NCI-H524 (cell line): ENCODE results near the gene CPN1.
A peak's percentile ranks its signal among the peaks of the same experiment; 100 is the strongest.

Experiments
- DNase-seq, 2 experiments: peaks; one replicate each; lab custom pipeline; 2025; lab: John Stamatoyannopoulos, UW

CPN1 gene

DNA sequence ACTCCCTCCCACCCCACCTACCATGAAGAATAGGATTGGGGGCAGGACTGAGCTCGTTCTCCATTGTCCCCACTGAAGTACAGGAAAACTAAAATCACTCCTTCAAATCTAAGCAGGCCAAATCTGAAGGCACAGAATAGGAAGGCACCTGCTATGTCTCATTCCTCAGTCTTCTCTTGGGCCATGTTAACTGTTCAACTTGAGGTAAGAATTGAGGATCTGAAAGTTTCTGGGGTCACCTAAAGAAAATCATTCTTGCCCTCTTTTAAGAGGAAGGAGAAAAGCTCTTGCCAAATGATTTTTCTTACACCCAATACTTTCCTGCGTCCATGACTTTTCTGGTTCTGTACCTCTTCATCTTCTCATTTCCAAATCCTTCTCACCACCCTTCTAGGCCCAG lies 4.9 kb downstream of the CPN1 start:
- no peak for DNase-seq

DNA sequence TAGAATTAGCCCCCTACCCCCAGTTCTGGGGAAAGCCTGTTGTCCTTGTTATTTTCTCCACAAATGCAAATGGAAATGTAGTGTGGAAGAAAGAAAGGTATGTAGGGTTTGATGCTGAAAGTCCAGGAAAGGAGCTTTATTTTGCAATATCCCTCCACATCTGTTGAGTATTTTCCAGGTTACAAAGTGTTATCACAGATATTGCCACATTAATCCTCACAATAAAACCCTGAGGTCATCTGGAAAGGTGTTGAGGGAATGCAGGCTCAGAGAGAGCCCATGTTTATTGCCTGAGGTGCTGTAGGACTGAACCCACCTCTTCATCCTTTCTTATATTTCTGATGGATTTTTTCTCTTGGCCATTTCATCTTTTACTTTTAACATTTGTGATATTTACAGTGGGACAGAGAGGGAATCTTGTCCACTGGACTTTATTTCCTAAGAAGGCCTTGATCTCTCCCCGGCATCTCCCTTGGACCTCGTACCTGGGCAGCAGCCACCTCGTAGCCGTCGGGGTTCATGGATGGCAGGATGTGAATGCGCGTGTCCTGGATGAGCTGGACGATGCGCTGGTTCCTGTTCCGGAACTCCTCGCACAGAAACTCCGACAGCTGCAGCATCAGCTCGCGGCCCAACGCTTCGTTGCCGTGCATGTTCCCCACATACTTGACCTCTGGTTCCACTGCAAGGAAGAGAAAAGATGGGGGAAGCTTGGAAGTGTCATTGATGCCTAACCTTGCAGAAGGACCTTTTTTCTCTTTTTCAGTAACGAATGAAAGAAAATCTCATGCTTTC lies 6.0 kb downstream of the CPN1 start:
- DNase-seq = no peak

DNA sequence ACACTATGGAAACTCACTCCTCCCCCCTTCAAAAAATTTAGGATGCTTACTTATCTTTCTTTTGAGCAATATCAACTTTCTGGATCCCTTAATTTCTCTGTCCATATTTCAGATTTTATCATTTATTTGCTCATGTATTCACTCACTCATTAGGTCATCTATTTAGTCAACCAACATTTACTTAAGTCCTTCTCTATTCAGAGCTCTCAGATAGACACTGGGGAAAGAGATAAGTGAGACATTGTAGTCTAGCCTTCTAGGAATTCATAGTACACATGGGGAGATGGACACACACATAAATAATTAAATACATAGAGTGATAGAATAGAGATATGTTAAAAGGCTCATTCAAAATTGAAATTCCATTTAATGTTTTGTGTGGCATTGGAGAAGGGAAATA lies 9.2 kb downstream of the CPN1 start:
- DNase-seq = no peak

DNA sequence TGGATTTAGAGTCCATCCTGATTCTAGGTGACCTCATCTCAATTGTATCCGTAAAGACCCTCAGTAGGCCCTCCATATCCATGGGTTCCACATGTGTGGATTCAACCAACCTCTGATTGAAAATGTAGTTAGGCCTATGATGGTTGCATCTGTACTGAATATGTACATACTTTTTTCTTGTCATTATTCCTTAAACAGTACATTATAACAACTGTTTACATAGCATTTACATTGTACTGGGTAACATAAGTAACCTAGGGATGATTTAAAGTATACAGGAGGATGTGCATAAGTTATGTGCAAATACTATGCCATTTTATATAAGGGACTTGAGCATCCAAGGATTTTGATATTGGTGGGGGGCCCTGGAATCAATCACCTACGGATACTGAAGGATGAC lies 10.1 kb downstream of the CPN1 start:
- DNase-seq = no peak

DNA sequence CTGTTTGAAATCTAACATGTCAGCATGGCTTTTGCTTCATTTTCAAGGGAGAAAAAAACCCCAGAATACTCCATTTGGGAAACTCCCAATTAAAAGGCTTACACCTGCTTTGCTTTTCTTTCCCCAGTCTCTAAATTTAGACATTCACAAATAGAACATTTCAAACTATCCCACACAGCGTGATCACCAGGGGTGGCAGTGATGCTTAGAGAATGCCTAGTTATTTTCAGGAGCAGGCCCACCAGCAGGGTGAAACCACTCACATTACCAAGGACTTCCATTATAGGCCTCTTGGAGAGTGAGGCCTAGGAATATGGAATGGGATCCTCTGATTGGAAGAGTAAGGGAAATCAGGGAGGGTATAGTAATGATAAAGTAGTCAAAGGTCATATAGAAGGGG lies 14.2 kb downstream of the CPN1 start:
- no peak for DNase-seq

DNA sequence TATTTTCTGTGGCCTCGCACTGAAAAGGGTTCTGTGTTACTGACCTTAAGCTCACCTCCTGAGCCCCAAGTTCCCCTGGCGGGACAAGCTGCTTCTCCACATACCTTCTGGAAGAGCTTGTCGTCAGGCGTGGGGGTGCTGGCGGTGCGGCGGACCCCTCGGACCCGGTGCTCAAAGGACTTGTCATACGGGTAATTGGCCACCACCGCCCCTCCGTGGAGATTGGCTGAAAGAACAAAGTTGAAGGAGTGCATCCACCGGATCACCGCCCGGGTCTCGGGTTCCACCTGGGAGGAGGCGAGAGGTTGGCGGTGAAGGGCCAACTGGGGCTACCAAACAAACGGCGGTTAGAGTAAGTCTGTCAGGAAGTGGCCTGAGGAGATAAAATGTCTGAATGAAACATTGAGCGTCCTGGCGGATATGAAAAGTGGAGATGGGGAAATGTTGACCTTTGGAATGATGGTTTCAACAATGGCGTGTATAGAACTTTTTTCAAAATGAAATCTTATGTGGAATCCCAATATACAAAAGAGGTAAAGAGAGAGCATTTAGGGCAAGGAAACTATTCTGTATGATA lies 16.5 kb downstream of the CPN1 start:
- no peak for DNase-seq

DNA sequence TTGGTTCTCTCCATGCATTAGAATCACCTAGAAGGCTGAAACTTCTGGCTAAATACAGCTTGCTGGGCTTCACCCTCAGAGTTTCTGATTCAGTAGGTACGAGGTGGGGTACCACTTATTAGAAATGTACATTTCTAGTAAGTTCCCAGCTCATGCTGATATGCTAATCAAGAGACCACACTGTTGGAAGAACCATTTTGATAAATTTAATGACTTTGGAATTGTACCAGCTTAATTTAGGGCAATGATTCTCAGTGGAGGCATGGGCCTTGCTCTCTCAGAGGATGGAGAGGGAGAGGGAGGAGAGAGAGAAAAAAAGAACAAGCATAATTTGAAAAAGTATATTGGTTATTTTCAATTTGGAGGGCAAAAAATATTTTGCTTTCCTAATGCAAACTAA lies 20.3 kb downstream of the CPN1 start:
- DNase-seq = no peak

DNA sequence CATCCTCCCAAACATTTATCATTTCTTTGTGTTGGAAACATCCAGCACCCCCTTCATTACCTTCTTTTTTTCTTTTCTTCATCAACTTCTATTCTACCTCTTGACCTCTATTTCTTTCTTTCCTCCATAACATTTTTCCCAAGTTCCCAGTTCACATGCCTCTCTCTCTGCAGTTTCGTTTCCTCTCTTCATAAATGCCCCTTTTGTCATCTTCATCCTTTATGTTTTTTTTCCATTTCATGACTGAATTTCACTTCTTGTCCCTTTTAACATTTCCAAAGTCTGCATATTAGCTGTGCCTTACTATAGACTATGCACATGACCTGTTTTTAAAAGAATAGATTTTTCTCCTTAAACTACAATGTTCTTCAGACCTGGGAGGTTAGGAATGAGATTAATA lies 23.7 kb downstream of the CPN1 start:
- no peak for DNase-seq

DNA sequence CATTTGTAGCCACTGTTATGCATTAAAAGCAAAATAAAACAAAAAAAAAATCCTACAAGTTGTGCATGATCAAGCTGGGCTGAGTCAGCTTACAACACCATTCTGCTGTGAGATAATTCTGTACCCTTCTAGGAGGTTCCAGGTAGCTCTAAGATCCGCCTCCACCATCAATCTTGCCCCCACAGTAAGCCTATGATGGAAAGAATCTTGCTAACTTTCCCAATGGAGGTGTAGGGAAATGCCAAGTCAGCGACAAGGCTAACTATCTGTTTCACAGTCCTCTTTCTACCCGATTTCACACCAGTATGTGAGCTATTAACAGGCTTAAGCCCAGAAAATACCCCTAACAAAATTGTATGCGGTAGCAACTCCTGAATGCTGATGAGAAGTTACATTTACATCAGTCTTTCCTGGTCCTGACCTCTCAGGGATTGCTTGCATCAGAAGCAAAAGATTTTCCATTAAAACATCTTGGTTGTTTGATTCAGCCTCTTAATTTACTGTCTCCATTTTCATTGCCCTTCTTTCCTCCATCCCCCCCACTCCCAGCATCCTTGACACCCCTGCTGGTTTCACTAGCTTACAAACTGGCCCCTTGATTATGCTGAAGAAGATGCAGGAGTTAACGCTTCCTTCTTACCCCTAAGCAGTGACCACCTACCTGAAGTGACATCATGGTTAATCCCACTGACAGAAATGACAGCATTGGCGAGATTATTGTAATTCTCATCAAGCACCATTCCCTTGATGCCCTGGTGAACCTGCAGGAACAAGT lies 27.8 kb downstream of the CPN1 start:
- no peak for DNase-seq

DNA sequence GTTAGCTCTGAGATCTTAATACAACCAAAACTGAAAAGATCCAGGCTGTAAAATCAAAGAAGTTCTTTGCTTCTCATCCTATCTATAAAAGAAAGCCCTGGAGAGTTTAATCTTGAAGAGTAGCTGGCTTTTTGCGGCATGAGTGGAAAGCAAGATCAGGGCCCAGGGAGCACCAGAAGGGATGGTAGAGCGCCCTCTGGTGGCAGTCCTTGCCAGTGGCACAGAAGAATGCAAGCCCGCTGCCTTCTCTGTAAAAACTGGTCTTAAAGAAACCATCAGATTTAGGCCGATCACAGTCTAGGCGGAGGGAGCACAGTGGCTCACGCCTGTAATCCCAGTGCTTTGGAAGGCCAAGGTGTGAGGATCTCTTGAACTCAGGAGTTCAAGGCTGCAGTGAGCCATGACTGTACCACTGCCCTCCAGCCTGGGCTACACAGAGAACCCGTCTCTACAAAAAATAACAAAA lies 35.6 kb downstream of the CPN1 start:
- peak; percentile 12 to 47 for DNase-seq

DNA sequence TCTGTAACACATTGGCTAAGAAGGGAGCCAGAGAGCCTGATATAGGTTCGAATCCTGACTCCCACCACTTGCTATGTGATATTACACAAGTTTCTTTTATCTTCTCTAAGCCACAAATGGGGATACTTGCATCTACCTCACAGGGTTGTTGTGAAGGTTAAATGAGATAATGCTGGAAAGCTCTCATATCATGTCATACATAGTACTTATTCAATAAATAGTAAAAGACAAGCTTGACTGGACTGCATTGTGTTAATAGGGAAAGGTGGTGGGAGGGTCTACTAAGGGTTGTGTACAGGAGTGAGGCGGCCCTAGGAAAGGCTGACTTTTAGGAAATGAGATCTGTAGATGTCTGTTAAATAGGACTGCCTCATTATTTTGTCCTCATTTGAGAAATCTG lies 36.1 kb downstream of the CPN1 start:
- DNase-seq = no peak

DNA sequence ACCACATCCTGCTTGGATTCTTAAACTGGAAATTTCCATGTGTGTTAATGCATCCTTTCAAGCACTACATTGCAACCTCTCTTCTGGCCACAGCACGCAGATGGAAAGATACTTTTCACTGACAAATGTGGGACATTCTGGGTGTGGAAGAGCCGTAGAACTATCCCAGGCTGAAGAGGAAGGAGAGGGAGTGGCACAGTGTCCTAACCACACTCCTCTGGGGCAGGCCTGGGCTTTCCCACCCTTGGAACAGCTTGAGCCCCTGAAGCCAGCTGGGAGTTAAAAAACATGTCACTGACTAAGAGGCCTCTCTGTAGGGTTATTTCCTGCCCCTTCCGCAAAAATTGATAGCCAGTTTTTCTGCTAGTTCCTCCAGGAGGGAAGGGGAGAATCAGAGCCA lies 37.9 kb downstream of the CPN1 start:
- DNase-seq = no peak

DNA sequence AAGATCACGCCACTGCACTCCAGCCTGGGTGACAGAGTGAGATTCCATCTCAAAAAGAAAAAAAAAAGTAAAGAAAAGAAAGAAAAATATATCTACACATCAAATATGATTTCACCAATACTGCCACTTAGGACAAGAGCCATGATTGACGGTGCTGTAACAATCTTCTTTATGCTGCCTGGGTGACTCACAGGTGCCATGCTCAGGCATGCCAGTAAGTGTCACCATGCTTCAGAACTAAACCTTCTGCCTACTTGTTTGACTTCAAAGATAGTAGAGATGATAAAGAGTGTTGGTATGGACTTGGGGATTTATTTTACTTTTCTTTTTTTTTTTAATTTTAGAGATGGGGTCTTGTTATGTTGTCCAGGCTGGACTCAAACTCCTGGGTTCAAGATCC lies 38.3 kb downstream of the CPN1 start:
- DNase-seq = no peak

DNA sequence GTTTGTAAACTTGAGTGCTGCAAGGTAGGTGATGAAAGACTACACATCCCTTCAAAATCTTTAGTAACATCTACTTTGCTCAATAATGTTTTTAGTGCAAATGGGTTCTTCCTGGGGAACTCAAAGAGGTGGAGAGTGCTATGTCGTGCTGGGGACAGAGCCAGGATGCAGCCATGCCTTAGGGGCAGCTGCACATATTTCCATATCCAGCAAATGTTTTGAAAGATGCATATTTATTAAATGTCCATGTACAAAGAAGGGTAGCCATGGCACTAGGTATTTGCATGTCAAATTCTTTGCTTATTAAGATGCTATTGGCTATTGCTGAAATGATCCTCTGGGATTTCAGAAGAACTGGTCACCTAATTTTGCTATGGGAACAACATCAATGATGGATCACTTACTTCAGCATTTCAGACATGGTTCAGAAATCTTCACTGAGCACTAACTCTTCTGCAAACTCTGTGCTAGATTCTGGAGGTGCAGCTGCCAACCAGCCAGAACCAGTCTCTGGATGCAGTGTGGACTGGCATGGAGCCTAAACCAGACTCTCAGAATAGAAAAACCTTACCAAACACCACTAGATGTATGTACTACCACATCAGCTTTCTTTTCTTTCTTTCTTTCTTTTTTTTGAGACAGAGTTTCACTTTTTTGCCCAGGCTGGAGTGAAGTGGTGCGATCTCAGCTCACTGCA lies 40.2 kb downstream of the CPN1 start:
- DNase-seq = no peak

DNA sequence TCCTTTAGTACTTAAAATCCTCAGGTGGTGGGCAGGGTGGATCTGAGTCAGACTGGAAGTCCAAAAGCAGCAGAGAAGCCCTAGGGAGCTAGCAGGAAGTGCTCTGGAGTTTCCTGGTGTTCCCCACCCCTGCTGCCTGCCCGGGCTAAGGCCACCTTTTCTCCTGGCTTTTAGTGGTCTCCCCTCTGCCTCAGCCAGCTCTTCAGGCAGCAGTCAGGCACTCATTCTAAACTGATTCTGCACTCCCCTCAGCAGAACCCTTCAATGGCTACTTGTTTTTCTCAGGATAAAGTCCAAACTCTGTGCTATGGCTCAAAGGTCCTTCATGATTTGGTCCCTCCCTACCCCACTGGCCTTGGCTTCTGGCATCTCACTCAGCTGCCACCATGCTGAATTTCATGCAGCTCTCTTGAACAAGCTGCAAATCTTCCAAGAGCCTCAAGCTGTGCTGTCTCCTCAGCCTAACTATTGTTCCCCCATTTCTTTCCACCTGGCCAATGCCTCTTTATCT lies 43.1 kb downstream of the CPN1 start:
- no peak for DNase-seq

DNA sequence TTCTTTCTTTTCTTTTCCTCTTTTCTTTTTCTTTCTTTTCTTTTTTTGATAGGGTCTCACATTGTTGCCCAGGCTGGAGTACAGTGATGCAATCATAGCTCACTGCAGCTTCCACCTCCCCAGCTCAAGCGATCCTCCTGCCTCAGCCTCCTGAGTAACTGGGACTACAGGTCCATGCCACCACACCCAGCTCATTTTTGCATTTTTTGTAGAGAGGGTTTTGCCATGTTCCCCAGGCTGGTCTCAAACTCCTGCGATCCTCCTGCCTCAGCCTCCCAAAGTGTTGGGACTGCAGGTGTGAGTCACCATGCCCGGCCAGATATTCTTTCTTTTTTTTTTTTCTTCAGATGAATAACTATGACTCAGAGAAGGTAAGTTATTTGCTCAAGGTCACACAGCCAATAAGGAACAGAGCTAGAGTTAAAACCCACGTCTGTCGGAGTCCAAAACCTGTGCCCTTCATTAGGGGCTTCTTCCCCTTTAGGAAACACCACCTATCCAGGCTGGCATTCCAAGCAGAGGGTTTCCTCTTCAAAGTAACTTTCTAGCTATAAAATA lies 43.8 kb downstream of the CPN1 start:
- DNase-seq = no peak

DNA sequence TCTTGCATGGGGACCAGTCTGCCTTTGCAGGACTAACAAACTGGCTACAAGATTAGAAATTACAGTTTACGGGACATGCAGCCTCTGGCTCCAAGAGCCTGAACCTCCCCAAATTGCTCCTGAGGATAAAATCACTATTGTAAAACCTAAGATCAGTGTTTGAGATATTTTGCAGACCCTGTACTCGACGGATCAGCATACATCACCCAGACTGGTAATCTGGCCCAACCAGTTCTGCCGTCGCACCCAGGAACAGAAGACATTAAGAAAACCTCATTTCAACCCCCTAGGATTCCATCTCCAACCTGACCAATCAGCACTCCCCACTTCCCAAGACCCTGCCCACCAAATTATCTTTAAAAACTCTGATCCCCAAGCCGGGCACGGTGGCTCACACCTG lies 44.8 kb downstream of the CPN1 start:
- DNase-seq = no peak

DNA sequence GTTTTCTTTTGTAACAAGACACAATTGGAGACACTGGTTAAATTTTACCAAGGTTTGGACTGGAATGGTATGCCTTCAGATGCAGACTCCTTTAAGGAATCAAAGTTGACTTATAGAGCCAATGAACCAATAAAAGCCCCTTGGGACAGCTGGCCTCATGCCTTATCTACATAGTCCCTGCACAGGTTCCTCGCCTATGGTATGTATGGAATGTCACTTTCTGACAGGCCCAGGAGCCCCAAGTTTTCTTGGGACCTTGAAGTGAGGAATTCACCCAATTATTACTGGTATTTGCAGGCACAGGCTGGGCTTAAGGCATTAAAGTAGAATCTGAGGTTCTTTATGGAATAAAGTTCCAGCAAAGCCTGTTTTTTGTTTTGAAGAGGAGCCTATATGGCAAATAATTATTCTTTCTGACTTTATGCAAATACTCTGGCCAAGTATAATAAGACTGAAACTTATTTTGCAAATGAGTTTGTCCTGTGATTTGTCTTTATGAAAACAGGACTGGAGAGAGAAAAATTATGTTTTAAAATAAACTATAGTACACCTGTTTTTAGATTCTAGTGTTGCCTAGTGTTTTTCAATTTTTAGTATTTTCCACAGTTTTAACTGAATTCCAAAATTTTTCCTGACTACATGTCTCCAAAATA lies 47.8 kb downstream of the CPN1 start:
- DNase-seq = no peak

DNA sequence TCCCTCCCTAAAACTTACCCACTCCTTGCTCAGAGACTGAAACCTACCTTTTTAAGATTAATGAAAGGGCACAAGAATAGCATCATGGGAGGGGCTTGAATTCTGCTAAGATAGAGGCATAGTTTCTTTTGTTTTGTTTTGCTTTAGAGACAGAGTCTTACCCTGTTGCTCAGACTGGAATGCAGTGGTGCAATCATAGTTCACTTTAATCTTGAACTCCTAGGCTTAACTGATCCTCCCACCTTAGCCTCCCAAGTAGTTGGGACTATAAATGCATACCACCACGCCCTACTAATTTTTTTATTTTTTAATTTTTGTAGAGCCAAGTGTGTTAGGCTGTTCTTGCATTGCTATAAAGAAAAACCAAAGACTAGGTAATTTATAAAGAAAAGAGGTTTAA lies 54.3 kb downstream of the CPN1 start:
- DNase-seq = no peak

DNA sequence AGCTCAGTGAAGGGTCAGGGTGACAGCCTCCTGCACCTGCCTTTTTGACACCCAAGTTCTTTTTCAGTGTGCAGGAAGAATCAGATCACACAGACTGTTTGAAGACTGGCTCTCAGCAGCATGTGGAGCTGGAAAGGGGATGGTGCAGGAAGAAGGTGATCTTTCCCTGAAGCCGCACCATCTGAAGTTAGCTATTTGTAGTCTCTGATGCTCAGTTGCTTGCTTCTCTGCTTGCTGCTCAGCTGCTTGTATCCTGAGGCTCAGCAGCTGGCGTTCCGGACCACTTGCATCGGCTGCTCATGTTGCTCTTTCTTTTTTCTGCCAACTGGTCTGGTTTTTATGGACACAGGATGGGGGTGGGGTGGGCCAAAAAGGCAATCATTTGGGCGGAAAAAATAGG lies 56.1 kb downstream of the CPN1 start:
- DNase-seq = peak; percentile 11 to 70

DNA sequence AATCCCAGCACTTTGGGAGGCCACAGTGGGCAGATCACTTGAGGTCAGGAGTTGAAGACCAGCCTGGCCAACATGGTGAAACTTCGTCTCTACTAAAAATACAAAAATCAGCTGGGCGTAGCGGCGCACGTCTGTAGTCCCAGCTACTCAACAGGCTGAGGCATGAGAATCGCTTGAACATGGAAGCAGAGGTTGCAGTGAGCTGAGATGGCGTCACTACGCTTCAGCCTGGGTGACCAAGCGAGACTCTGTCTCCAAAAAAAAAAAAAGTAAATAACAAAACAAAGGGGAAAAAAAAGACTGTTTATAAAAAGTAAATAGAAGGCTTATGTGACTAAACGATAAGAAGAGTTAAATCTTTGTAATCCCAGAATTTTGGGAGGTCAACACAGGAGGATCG lies 56.9 kb downstream of the CPN1 start:
- no peak for DNase-seq
